NCI-H345 (cell line): Measurements from ENCODE around the gene WASF3.

Experiments
- DNase-seq: peaks from one replicate; lab custom pipeline; 2025; lab: John Stamatoyannopoulos, UW

Gene WASF3

DNA sequence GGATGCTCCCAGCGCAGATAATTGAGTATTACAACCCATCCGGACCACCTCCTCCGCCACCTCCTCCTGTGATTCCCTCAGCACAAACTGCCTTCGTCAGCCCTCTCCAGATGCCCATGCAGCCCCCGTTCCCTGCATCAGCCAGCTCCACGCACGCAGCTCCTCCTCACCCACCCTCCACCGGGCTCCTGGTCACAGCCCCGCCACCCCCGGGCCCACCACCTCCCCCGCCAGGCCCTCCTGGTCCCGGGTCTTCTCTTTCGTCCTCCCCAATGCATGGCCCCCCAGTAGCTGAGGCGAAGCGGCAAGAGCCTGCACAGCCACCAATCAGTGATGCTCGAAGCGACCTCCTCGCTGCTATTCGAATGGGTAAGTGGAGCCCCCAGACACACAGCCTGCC, 125.1 kb downstream of the WASF3 start:
- DNase-seq: no peak

DNA sequence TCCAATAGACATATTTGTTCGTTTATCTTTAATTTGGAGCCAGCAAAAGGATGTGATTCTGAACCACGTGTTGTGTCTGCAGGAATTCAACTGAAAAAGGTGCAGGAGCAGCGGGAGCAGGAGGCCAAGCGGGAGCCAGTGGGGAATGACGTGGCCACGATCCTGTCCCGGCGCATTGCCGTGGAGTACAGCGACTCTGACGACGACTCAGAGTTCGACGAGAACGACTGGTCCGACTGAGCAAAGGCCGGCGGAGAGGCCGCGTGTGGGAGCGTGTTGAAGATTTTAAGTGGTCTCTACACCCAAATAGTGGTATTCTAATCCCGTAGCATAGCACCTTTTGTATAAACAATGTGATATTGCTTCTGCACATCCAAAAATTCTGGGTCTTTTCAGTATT, 128.1 kb downstream of the WASF3 start:
- DNase-seq: no peak

DNA sequence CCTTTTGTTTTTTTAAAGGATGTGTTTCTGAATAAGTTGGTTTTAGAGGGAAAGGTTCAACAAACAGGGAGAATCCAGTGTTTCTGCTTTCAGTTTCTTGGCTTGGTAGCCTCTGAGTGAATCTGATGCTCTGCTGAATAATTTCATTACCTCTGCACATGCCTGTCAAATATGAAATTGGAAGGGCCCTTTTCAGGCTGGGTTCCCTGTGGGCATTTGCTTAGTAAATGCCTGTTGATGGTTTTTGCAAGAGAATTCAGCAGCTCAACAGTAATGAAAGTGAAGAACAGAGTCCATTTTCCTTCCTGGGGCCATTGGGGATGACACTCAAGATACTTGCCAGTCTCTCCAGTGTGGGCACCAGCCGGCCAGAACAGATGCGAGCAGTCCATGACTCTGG, 128.8 kb downstream of the WASF3 start:
- DNase-seq: no peak

DNA sequence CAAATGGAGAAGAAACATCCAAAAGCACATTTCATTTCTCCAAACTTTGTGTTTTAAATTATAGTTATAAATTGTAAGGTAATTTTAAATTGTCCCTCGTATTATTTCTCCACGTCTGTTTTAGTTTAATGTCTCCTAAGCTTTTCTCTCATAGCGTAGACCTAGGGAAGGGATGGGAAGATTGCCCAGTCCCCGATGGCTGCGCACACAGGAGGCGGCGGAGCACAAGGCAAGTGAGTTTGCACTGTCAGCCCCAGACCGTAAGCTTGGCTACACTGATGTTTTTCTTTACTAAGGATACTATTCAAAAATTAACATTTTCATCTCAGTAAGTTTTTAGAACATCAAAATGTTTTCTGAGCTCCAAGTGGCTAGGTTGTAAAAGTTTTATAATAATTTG, 130.8 kb downstream of the WASF3 start:
- DNase-seq: no peak

DNA sequence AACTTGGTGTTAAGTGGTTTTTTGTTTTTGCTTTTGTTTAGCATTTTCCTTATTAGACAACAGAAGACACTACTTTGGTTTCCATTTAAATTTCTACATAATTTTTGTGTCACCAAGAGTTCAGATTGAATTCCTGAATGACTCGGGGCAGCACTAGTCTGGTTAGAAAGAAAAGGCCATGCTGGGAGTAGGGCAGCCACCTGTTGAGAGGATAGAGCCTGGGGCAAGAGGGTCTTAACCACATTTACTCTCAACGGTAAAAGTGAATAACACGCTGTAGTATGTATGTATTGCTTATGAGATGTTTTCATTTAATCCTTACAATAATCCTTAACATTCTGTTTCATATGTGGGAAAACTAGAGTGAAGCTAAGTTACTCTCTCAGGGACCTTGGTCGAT, 131.5 kb downstream of the WASF3 start:
- no peak for DNase-seq

DNA sequence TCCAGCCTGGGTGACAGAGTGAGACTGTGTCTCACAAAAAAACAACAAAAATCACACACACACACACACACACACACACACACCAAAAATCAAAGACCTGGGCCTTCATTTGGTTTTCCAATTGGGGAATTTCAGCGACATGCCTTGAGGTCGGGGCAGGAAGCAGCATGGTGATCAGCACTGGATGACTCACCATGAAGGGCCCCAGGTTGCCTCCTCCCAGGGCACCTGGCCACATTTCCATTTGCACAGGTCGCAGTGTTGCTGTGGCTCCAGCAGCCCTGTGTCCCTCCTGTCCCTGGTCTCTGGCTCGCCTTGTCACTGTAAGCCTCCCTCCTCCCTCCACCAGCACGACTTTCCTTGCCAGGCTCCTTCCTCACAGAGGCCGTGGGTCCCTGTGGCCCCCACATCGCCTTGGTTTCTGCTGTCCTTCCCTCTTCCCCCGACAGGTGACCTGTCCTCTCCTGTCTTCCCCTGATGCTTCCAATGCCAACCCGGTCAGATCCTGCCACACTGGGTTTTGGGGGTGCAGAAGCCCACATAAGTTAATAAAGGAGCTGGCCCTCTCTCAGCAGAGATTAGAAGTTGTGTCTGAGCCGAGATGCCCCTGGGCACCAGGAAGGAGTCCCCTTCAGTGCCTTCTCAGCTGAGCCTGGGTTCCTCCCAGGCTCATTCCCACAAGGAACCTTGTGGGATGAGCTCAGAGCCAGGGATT, 136.4 kb downstream of the WASF3 start:
- no peak for DNase-seq

DNA sequence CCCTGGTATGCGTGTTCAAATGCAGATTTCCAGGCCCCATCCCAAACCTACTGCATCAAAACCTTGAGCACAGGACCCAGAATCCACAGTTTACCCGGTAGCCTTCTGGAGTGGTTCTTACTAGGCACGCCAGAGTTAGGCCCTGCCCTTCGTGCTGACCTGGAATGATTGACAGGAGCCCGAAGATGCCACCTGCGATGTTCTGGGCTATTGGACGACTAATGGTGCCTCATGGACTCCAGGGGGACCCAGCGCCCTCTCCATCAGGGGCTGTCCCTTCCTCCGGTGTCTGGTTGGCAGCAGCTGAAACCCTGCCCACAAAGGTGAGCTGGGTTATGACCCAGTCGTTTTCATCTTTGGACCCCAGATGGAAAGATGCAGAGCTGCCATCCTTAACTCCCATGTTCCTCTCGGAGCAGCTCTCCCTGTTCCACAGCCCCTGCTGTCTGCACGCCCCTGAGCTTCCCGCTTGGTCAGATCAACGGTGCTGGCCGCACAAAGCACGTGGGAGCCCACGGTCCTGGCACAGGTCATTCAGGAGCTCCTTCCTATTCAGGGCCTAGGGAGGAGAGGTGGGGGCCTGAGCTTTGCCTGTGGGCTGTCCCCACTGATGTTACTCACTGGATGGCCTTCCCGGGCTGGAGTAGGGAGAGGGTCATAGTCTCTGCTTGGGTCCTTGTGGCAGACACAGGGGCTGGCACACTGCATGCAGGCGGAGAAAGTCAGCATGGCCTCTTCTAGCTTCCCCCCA, 137.3 kb downstream of the WASF3 start:
- no peak for DNase-seq

DNA sequence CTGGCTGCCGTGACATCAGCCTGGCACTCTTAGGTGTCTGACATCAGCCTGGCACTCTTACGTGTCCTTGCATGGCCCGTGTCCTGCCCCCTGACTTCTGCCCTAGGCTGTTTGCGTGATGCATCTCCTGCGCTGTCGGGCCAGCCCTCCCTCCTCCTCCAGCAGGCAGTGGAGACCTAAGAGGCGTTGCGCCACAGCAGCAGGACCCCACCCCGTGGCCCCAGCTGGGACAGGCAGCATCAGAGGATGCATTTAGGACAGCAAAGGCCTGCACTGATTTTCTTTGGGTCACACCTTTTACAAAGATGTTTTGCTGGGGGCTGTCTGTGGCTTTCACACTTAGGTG, 137.8 kb downstream of the WASF3 start:
- no peak for DNase-seq

DNA sequence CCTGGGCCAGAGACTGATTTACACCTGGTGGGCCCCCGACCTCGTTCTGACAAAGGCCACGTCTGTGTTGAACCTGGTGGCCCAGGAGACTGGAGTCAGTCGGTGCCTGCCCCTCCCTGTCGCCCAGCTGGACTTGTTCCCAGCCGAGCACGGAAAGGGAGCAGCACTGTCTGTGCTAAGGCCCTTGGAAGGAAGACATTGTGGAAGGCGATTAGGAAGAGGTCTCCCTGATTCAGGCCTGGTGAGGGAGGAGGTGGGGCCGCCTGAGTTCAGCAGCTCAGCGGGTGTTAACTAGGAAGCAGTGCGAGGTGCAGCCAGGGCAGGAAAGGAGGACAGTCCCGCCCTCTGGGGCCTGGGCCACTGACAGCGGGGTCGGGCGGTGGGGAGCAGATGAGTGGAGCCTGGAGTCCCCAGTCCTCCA, 138.4 kb downstream of the WASF3 start:
- DNase-seq: no peak

DNA sequence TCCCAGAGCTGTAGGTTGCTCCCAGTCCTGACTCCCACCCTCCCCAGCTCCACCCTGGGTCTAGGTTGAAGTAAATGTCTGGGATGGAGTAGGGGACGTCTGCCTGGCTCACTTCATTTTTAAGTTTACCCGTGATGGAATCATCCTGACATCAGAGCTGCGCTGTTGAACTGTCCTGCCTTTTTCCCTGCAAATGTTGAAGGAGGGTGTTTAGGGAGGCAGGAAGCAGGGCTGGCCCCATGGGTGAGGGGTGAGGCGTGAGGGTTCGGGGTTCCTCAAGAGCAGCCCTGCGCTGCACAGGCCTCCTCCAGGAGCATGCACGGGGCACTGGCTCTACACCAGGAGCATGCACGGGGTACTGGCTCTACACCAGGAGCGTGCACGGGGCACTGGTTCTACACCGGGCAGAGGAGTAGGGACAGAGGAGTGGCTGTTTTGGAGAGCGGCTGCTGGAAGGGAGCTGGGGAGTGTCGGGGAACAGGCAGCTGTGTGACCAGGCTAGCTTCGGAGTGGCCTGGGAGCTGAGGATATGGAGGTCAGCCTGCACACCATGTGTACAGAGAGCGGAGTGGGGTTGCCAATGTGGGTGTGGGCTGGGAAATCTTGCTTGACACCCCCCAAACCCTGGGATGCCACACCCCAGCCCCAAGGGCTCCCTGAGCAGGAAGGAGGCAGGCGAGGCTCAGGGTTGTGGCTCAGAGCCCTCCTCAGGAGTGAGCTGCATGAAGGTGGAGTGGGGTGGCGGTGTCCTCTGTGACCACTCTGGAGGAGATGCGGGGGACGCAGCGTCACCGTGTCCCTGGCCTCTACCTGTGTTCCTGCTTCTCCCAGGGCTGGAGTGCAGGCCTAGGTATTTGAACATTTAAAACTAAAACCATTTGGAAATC, 139.8 kb downstream of the WASF3 start:
- no peak for DNase-seq

DNA sequence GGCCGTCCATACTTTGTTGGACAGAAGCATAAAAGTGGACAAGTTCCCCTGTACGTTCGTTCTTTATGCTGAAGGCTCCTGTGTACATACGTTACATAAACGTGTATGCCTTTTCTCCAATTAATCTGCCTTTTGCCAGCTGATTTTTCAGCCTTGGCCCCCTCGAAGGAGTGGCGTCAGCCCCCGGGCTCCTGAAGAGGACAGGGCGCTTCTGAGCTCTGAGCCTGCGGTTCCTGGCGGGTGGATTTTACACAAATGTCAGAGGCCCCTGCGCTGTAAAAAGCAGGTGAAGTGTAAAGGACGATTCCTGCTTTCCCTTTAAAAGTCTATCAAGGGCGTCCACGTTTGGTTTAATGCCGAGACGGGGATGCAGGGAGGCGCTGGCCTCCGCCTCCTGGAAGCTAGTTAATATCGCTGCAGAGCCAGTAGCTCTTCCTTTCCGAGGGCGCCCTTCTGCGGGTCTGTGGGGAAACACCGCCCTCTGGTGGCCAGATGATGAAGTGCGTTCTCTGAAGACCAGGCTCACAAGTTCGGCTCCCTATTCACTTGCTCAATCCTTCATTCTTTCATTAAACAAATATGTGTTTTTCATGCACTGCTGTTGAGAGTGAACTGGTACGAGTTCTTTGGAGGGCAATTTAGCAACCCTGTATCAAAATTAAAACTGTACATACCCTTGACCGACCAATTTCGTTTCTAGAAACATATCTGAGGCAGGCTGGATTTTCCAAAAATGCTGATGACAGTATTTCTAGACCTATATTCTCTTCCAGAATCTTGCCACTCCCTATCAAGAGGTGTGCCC, 141.1 kb downstream of the WASF3 start:
- peak; percentile 75 for DNase-seq

DNA sequence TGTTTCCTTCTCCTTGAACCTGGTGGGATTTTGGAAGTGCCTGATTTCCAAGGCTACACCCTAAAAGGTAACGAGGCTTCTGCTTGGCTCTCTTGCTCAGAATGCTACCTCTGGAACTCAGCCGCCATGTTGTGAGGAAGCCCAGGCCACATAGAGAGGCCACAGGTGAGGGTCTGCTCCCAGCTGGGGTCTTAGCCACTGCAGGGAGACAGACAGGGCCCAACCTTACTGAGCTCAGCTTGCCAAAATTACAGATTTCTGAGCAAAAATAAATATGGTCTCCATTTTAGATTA, 141.7 kb downstream of the WASF3 start:
- DNase-seq: no peak

DNA sequence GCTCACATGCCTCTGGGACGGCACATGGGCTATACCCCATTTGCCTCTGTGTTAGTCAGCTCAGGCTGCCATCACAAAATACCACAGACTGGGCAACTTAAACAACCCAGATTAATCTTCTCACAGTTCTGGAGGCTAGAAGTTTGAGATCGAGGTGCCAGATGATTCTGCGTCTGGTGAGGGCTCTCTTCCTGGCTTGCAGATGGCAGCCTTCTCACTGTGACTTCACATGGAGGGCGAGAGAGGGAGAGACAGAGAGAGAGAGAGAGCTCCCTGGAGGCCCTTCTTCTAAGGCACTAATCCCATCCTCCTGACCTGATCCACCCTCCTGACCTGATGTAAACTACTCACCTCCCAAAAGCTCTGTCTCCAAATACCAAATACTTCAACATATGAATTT, 148.1 kb downstream of the WASF3 start:
- DNase-seq: no peak

DNA sequence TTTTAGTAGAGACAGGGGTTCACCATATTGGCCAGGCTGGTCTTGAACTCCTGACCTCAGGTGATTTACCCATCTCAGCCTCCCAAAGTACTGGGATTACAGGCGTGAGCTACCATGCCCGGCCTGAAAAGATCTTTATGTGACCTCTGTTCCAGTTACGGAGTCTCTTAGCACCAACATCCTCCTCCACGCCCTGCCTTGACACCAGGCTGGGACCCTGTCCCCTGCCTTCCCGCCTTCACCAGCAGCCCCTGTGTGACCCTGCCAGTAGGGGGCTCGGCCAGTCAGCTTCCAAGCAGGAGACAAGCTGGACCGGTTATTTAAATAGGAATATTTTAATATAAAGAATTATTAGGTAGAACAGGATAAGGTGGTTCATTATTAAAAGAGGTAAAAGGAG, 148.9 kb downstream of the WASF3 start:
- no peak for DNase-seq

DNA sequence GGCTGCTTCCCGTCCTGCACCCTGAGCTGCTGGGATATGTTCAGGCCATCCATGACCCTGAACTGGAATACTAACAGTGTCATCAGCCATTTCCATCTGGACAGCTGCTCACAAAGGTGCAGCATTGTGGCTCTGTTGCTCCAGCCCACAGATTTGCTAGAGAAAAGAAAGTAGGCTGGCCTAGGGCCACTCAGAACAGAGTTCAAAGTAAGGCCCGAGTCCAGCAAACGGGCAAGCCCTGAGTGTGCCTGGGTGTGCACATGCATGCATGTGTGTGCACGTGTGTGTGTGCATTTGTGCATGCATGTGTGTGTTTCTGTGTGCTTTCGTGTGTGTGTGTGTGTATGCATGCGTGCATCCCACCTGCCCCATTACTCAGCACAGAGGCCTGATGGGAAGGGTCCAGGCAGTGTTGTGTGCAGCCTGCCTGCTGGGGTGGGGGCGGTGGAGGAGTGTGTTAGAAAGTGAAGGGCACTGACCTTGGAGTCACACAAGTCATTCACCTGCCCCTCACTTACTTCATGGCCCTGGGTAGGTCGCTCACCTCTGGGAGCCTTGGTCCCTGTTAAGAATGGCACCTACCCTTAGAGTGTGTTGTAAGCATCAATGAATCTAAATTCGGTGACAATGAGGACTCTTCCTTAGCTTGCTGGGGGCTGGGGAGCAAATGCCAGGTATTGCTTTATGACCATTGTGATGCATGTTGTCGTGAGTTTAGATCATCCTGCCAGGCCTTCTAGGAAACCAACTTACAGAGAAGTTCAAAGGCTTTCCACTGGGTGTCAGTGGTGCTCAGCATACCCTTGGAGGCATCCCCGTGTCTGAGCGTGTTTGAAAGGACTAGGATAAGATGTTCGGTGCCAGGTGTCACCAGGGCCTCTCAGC, 149.9 kb downstream of the WASF3 start:
- DNase-seq: peak; percentile 68

DNA sequence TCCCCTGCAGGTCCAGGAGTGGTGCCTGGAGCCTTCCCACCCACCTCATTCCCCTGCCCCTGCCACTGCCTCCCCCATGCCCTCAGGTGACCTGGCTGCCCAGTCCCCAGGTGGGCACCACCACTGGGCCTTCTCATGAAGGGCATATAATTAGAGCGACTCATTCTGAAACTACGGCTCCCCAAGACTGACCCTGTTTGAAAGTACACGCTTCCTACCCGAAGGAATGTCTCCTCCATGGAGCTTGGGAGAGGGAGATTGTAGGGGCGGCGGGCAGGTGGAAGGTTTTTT, 150.5 kb downstream of the WASF3 start:
- DNase-seq: no peak

DNA sequence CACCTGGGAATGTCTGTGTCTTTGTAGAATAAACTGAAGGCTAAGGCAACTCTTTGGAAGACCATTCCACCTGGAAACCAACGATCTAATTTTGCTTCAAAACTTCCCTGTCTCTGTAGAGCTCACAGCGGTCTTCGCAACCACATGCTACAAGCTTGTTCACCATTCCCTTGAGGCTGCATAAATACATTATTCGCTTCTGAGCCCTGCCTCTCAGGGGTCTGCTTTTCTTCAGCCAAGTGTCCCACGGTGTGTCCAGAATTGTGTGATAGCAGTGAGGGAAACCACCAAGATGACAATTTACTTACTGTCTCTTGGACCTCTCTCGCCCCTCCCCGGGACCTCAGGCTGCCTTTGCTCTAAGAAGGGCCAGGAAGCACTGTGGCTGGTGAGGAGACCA, 152.0 kb downstream of the WASF3 start:
- no peak for DNase-seq

DNA sequence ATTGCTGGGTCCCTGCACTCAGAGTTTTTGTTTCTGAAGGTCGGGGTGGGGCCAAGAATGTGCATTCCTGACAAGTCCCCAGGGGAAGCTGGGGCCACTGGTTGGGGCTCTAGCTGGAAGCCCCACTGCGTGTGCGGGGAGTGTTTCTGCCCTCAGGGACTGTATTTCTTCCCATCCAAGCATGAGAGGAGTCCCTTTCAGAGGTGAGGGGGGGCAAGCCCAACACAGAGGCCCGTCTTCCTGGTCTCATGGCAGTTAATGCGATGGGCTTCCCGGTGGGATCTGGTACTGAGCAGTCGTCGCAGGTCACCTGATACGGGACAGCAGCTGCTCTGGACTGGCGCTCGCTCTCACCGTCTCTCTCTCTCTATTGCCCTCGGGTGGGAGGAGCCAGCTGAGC, 152.7 kb downstream of the WASF3 start:
- no peak for DNase-seq

DNA sequence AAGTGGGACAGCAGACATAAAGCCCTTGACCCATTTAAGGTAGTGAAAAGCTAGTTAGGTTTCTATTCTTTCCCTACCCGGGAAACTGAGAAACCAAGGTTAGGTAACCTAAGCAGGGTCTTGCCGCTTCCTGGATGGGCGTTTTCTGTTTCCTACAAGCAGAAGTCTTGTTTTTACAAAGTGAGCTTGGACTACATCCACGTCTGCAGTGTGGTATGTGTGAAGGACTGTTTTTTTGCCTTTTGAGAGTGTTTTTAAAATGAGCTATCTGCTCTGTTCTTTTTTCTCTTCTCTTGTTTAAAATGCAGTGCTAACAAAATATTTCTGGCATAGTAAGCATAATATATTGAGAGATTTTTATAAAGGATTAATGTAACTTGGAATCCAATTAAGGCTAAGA, 153.7 kb downstream of the WASF3 start:
- DNase-seq: no peak

DNA sequence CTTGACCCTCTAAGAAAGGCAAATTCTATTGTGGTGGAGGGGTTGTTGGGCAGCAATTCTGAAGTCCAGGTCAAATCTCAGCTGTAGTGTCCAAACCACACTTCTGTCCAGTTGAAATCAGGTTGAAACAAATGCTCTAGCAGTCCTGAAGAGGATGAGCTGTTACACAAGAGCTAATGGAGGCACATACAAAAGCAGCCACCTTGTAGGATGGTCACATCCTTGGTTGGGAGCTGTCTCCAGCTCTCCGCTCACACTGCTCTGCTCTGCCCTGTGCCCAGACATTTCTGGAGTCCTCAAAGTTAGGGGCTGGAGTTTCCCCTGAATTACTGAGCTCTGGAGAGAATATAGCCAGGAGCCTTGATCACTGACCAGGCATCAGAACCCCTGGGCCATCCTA, 155.9 kb downstream of the WASF3 start:
- no peak for DNase-seq

DNA sequence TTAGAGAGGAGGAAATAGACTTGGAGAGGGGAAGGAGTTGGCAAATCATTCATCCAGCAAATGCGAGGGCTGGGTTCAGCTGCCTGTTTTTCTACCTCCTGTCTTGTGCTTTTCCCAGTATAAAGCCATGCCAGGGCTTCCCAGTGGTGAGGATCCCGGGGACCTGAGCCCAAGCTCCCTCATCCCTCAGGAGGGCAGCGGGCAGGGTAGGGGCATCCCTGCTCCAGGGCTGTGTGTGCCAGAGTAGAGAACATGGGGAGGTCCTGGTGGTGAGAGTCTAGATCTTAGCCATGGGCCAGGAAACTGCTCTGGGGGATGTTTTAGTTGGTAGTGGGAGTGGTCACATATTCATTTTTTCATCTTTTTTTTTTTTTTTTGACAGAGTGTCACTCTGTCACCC, 159.5 kb downstream of the WASF3 start:
- DNase-seq: no peak

DNA sequence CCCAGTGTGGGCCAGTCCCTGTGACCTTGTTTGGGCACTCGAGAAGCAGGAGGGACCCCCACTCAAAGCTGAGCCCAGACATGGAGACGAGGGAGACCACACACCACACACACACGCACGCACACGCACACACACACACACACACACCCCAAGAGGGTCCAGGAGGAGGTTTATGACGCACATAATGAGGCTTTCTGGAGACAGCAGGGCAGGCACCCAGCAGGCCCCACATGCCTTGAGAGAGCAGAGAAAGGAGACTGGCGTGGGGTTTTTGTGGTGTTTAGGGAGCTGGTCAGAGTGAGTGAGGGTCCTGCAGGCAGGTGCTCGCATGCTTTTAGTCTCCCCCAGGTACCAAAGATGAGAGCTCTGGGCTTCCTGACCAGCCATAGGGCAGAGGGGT, 160.7 kb downstream of the WASF3 start:
- no peak for DNase-seq
